SH-SY5Y (cell line): Measurements from ENCODE around the gene PDE11A.

ENCODE experiments used
- GATA2 ChIP-seq: IDR thresholded peaks from 2 replicates; pipeline ENCODE4 v1.6.1; 2011; ENCODE audit warnings: mild to moderate bottlenecking, low read depth, low read length
- GATA3 ChIP-seq: IDR thresholded peaks from 2 replicates; pipeline ENCODE4 v1.6.1; 2011; ENCODE audit warnings: low read depth, mild to moderate bottlenecking, low read length, moderate library complexity

The PDE11A gene

GRCh38 chr2:177665328-177665727 is 407.2 kb downstream of the PDE11A start:
- TF ChIP-seq GATA3 (no peak), GATA2 (no peak)

- TF ChIP-seq GATA2 (no peak), GATA3 (no peak)
Measured at GRCh38 chr2:177662895-177663294, 409.7 kb downstream of the PDE11A start.

- TF ChIP-seq GATA2: no peak
- no peak for TF ChIP-seq GATA3
Measured at GRCh38 chr2:177660742-177661141, 411.8 kb downstream of the PDE11A start.

DNA sequence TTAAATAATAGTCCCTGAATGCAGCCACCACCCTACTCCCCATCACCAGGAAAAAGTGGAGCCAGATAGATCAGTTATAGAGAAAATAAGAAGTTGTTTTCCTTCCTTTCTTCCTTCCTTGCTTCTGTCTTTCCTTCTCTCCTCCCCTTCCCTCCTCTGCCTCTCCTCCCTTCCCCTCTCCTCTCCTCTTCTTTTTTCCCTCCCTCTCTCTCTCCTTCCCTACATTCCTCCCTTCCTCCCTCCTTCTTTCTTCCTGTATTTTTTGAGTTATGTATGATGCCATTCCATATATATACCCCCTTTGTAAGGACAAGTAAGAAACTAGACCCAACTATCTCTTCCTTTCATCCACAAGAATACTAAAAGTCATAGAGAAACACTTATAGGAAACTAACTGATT is 414.3 kb downstream of the PDE11A start:
- TF ChIP-seq GATA2: no peak
- no peak for TF ChIP-seq GATA3

DNA sequence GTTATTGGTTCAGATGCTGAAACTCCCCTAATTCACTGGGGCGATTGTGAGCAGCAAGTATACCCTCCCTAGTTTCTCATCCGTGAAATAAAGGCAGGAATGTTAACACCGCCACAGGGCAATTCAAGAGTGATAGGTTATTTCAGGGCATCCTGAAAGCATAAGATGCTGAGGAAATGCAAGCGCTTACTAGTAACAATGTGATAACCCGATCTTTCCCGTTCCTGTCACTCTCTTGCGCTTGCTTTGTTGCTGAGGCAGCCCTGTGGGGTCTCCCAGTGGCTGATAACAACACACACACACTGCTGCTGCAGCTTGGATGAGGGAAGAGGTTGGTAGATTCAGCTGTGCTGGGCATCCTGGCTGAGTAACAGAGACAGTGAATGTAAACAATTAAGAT is 420.7 kb downstream of the PDE11A start:
- TF ChIP-seq GATA2 (no peak), GATA3 (no peak)

- TF ChIP-seq GATA2 (no peak), GATA3 (no peak)
Measured at GRCh38 chr2:177649568-177650518, 422.7 kb downstream of the PDE11A start.

GRCh38 chr2:177646791-177647190 is 425.8 kb downstream of the PDE11A start:
- TF ChIP-seq GATA3 (no peak), GATA2 (no peak)

GRCh38 chr2:177646241-177646640 is 426.3 kb downstream of the PDE11A start:
- TF ChIP-seq GATA3 (no peak), GATA2 (no peak)

DNA sequence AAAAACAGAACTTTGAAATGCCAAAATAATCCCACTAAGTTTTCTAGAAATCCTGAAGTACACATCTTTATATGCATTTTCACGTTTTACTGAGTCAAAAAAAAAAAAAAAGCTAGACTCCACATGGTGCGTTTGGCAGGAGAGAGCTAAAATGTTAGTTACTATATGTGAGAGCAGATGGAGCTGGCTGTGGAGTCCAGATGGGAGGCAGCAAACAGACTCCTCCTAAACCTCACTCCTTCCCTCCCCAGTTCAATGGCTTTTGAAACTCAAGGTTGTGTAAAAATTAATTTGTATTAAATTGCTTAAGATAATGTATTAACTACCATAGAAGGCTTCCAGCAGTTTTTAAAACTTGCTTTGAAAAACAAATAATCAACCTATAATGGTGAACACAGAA is 431.2 kb downstream of the PDE11A start:
- no peak for TF ChIP-seq GATA3

GRCh38 chr2:177640423-177640822 is 432.2 kb downstream of the PDE11A start:
- TF ChIP-seq GATA2: no peak
- TF ChIP-seq GATA3: no peak

DNA sequence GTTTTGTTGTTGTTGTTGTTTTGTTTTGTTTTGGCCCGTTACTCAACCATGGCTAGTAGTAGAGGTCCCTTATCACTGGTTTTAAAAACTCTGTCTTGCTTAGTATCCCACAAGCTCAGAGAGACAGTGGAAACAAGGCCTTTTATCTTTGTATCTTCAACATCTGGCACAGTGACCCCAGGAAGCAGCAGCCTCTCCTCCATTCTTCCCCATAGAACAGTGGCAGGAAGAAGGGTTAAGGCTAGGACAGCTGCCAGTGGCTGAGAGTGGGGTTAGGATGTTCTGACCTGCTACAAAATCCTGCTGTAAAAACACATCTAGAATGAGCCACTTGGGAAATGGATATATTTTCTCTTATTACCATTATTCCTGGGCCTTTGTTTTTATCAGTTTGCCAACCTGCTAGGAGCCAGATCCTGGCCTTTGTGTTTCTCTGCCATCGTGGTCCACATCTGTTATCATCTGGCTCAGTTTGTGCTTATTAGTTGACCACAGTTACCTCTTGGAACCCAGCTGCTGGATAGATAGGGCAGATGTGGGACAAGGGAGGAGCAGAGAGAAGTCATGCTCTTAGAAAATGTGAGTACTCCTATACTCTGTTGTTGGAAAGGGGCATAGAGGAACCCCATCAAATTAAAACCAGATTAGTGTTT is 433.2 kb downstream of the PDE11A start:
- TF ChIP-seq GATA3: no peak
- TF ChIP-seq GATA2: no peak

DNA sequence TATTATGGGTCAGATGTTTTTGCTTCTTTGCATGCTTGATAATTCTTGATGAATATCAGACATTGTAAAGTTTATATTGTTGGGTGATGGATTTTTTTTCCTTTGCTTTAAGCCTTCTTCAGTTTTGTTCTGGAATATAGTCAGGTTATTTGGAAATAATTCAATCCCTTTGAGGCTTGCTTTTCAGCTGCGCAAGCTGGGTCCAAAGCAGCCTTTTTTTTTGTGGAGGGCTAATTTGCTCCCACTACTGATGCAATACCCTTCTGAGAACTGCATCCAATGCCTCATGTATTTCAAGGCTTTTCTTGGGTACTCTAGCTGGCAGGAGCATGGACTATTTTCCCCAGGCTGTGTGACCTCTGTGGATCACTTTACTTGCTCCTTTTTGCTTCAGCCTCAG is 434.1 kb downstream of the PDE11A start:
- TF ChIP-seq GATA3 (no peak), GATA2 (no peak)

DNA sequence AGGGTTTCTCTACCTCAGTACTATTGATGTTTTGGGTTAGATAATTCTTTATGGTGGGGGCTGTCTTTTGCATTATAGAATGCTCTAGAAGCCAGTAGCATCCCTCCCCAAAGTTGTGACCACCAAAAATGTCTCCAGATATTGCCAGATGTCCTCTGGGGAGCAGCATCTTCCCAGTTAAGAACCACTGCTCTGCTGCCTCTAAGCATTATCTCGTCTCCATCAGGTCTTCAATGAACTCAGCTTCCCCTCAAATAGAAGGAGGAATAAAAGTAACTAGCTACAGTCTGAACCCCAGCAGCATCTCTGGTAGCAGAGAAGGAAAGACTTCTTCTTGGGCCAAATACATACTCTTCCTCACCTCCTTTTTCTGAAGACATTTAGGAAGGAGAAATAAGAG is 435.9 kb downstream of the PDE11A start:
- TF ChIP-seq GATA3: no peak
- no peak for TF ChIP-seq GATA2

DNA sequence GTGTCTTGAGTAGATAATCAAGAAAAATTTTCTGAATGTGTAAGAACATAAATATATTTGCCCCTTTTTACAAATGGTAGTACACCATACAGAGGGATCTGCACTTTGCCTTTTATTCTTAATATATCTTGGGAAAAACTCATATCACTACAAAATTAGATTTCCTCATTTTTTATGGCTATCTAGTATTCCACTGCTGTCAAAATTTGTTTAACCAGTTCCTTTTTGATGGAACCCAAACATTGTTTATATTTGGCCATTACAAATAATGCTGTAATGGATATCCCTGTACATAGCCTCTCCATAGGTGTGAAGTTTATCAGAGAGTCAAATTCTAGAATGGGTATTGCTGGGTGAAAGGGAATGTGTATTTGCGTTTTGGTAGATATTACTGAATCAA is 436.9 kb downstream of the PDE11A start:
- TF ChIP-seq GATA2 (no peak), GATA3 (no peak)

DNA sequence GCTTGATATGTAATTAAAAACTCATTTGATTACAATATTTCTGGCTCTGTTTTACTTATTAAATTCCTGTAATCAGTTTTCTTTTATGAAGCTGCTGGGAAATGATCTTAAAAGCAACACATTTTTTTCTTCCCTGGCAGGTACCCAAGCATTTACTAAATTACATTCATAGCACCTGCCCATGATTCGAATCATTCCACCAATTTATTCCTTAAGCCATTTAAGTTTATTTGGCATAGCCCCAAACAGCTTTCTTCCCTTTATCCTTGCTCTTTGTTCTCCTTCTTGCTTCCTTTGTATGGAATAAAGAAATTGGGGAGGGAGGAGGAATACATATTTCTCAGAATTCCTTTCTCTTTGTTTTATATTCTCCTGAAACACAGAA is 438.7 kb downstream of the PDE11A start:
- TF ChIP-seq GATA2 (no peak), GATA3 (no peak)
